Endothelial cell of umbilical vein (primary cell): ENCODE data around the gene KIN.

Experiments used
- GATA2 ChIP-seq: IDR thresholded peaks from 2 replicates; pipeline ENCODE4 v1.7.0; 2011; ENCODE audit warnings: low read depth, mild to moderate bottlenecking, moderate library complexity, mixed read lengths, low read length; ENCODE audit not compliant: insufficient read length, insufficient read depth
- POLR2AphosphoS5 ChIP-seq: IDR thresholded peaks from 2 replicates; pipeline ENCODE4 v1.6.1; 2012; ENCODE audit warnings: low read depth, mild to moderate bottlenecking, control low read depth, low read length, moderate library complexity; ENCODE audit not compliant: insufficient read depth
- TF ChIP-seq, protein P1 (sequence below), 2 donors: IDR thresholded peaks; 1 replicate in 1 of 2; 2 replicates in 1 of 2; pipeline ENCODE4 v1.5.1; 2011; ENCODE audit warnings: low read length in 2 of 2, mild to moderate bottlenecking in 2 of 2, moderate library complexity in 2 of 2, control low read depth in 1 of 2, inconsistent platforms in 1 of 2, low read depth in 1 of 2; ENCODE audit not compliant: insufficient read depth in 1 of 2; ENCODE audit errors: extremely low read depth in 1 of 2

- TF ChIP-seq POLR2AphosphoS5, result no peak
- TF ChIP-seq, protein P1, sequence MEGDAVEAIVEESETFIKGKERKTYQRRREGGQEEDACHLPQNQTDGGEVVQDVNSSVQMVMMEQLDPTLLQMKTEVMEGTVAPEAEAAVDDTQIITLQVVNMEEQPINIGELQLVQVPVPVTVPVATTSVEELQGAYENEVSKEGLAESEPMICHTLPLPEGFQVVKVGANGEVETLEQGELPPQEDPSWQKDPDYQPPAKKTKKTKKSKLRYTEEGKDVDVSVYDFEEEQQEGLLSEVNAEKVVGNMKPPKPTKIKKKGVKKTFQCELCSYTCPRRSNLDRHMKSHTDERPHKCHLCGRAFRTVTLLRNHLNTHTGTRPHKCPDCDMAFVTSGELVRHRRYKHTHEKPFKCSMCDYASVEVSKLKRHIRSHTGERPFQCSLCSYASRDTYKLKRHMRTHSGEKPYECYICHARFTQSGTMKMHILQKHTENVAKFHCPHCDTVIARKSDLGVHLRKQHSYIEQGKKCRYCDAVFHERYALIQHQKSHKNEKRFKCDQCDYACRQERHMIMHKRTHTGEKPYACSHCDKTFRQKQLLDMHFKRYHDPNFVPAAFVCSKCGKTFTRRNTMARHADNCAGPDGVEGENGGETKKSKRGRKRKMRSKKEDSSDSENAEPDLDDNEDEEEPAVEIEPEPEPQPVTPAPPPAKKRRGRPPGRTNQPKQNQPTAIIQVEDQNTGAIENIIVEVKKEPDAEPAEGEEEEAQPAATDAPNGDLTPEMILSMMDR (IDR thresholded peaks at IDR 0.05; ENCODE audit: extremely low read depth in 1 of 2, insufficient read depth in 1 of 2, low read depth in 1 of 2, low read length in 2 of 2), result no peak
- TF ChIP-seq GATA2, result no peak
Measured at GRCh38 chr10:7750222-7750621, 37.6 kb downstream of the KIN start.
